ENCODE data around the gene MYOZ2.
A peak's percentile ranks its signal among the peaks of the same experiment; 100 is the strongest.

The MYOZ2 gene

DNA sequence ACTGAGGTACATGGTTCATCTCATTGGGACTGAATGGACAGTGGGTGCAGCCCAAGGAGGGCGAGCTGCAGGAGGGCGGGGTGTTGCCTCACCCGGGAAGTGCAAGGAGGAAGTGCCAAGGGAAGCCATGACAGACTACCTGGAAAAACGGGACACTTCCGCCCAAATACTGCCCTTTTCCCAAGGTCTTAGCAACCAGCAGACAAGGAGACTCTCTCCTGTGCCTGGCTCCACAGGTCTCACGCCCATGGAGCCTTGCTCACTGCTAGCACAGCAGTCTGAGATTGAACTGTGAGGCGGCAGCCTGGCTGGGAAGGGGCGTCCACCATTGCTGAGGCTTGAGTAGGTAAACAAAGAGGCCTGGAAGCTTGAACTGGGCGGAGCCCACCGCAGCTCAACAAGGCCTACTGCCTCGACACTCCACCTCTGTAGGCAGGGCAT lies 62.2 kb downstream of the MYOZ2 start:
- no peak for DNase-seq (ENCODE audit: low read depth)

DNA sequence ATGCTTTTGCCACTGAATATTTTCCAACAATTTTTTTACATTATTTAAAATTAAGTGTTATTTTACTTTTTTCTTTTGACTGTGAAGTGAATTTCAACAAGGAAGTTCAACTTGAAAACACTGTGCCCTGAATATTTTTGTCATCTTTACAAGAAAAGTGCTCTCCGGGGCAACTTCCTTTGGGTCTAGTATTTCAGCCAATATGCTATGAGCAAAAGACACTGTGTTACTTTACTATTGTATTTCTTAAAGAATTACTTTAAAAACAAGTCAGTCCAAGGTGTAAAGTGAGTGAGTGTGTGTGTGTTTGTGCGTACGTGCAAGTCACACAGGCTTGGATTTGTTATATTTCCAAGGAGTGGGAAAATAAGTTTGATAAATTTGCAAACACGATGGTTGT lies 69.3 kb downstream of the MYOZ2 start:
- no peak for DNase-seq (ENCODE audit: low read depth)

DNA sequence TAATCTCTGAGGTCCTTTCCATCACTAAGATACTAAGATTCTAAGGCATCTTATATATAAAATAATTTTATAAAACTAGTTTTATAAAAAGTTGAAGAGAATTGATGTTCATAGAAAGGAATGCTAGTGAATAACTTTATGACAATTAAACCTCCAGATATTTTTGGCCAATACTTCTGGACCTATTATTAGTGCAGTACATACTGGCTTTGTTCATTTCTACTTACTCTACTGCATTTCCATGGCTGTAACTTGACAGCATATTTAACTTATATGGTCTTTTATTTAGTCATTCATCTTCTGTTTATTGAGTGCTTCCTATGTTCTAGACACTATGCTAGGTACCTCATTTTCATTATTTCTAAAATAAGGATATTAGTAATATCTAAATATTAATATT lies 70.1 kb downstream of the MYOZ2 start:
- no peak for DNase-seq (ENCODE audit: low read depth)

DNA sequence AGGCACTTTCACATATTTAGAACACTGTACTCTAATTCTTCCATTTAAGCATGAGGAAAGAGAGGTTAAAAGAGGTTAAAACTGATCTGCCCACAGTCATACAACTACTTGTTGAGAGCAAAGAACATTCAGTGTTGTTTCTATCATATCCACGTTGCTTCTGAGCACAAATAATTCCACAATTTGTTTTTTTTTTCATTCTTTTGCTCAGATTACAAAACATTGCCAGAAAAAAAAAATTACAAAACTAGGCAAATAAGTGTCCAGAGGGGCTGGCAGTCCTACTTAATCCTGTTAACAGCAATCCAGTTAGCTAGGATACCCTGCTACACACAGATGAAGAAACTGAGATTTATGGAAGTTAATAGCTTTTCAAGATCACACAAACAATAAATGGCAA lies 70.5 kb downstream of the MYOZ2 start:
- DNase-seq (ENCODE audit: low read depth), result no peak

DNA sequence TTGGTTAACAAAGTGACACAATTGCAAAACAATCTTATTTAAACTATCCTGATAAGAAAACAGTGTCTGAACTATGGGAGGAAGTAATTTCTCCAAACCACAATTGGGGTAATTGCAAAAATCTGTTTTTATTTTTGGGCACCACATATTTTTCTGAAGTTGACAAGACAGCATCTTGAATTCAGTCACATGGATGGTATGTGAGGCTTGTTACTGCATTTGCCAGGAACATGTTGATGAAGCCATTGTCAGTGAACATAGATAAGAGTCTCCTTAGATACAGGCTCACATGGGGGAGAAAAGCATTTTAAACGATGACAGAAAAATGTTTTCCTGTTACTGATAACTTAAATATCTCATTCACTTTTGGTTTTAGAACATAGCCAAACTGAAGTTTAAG lies 71.4 kb downstream of the MYOZ2 start:
- no peak for DNase-seq (ENCODE audit: low read depth)

DNA sequence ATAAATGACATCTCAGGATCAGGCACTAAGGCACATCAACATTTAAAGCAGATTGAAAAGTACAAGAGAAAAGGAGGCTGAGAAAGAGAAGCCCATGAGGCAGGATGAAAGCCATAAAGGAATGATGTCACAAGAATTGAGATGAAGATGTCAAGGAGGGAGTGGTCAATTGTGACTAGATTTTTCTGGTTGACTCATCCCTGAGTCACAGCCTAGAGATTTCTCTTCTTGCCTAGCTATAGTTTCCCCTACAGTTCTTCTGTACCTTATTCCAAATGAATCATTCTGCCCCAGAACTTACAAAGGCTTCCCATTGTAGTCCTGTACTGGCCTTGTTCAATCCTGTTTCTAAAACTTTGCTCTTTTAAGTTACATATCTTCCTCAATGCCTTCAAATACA lies 73.4 kb downstream of the MYOZ2 start:
- no peak for DNase-seq (ENCODE audit: low read depth)

DNA sequence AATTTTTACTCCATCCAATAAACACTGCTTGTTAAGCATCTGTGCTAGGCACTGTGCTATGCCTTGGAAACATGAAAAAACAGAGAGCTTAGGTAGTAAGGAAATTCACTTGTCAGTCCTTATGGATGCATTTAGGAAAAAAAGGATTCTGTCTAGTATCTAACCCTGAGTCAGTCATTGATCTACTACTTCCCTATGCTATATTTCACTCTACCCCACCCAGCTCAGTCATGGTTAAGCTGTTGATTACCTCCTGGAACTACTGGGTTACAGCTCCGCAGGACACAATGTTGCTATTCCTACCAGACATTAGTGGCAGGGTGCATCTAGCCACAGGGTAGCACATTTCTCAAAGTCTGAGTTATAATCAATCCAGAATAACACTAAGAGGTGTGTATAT lies 74.0 kb downstream of the MYOZ2 start:
- no peak for DNase-seq (ENCODE audit: low read depth)

DNA sequence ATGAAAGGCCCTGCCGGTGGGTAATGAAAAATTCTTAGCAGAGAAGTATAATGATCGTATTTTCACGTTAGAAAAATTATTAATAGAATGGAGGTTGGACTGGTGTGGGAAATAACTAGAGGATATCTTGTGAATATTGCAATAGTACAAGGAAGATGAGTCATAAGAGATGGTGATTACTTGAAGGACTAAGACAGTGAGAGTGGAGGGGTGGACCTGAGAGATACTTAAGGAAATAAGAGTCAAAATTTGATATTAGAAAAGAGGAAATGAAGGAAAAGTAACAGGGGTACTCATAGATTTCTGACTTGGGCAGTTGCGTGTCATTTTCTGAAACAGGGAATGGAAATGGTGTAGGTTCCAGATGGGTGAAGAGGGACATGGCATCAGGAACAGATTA lies 75.1 kb downstream of the MYOZ2 start:
- DNase-seq (ENCODE audit: low read depth), result no peak

DNA sequence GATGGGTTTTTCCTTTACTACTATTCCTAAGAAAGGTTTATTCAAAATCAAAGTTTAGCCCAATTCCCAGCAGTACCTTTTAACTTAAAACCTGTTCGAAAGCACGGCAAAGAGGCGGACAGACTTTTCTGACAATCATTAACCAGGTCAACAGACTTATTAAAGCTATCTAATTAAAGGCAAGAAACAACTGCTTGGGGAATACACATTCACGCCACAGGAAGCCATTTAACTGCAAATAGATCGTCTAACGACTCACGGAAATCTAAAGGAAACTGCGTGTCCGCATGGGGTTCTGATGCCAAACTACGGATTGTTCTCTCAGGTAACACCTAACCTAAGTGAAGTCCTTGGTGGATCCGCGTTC lies 76.2 kb downstream of the MYOZ2 start:
- DNase-seq (ENCODE audit: low read depth), result no peak

DNA sequence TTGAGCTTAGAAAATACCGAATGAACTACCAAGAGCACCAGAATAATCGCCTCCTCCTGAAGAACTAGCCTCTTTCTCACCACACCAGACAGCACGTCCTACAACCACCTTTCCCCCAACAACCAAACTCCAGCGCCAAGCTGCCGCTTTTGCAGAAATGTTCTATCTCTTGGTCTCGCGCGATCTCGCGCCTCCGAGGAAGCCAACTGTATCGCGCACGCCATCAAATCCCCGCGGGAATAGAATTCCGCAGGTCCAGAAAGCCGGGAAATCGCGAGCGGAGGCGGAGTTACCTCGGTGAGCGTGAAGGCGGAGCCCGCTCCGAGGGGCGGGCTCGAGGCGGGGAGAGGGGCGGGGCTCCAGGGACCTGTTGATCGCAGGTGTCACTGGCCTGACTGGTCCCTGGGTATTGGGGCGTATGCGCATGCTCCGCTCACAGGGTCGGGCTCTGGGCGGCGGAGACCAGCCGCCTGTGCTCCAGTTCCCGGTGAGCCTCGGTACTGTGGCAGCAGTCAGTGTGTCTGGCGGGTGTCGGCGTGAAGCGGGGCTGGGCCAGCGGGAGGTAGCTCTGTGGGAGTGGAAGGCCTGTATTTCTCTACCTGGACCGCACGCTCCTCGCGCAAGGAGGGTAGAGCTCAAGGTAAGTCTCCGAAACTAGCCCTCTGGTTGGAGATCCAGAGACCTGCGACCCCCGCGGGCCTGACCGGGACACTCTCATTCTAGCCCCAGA lies 76.8 kb downstream of the MYOZ2 start, which contains the start of gene USP53:
USP53 (plus strand) TSS at position 480 of the 730 bp plus-strand sequence. CDS start 27,047 bp downstream, outside the sequence.
- peak; percentile 93 for DNase-seq (ENCODE audit: low read depth)

DNA sequence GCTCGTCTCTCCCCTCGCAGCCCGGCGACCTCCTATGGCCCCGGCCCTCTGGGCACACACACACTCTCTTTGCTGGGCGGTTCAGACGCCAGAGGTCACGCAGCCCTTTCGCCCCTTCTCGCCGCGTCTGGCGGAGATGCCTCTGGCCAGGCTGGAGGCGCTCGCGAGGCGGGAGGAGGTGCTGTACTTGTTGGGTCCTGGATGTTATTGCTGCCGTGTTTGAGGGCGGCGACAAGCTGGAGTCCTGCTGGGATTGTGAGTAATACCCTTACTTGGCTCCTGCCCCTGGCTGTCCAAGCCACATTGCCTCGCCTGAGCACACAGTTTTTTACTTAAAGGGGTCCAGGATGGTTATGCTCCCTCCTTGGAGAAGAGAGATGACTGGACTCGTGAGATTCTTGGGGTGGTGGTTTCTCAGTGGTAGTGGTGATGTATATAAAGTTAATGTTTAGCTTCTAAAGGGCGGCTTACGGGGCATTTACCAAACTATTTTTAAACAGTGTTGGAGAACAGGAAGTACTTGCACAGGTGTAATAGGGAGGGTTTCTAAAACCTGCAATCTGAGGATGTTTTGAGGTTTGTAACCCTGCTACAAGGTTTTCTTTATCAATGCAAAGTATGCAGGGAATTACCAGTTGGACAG lies 77.5 kb downstream of the MYOZ2 start:
- DNase-seq (ENCODE audit: low read depth), result peak; percentile 24

DNA sequence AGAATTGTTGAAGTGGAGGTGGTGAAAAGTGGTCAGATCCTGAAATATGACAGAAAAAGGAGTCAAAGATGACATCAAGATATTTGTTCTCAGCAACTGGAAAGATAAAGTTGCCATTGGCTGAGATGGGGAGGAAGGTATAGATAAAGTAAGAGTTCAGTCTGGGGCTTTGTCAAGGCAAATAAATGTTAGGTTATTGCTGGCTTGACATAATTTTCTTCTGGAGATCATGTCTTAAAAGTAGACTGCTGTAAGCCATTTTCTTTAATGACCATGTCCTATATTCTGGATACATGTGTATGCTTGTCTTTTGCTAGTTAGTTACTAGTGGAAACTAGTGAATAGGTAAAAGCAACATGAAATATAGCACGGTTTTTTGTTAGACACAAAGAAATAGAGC lies 82.5 kb downstream of the MYOZ2 start:
- no peak for DNase-seq (ENCODE audit: low read depth)

DNA sequence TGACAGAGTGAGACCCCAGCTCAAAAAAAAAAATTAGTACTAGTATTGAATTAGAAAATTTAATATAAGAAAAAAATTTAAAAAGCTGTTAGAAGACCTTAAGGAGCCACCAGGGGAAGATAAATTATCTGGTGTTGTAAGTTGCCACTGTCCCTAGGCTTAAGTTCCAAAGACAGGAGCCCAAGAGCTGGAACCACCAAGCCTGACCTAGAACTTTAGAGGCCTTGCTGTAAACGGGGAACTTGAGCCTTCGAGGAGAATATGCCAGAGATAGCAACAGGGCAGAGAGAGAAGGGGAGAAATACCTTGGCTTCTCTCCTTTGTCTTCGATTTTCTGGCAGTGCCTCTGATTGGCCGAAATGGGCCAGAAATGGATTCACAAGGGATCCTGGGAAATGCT lies 85.8 kb downstream of the MYOZ2 start:
- no peak for DNase-seq (ENCODE audit: low read depth)

DNA sequence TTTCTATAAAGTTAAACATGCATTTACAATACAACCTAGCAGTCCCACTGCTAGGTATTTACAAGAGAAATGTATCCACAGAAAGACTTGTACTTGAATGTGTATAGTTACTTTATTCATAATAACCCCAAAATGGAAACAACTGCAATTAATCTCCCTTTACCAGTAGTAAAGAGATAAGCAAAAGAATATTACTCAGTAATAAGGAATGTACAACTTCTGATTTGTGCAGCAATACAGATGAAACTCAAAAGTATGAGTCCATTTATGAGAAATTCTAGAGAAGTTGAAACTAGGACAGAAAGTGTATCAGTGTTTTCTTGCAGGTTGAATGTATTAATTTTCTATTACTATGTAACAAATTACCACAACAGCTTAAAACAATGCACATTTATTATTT lies 92.1 kb downstream of the MYOZ2 start:
- DNase-seq (ENCODE audit: low read depth), result no peak

DNA sequence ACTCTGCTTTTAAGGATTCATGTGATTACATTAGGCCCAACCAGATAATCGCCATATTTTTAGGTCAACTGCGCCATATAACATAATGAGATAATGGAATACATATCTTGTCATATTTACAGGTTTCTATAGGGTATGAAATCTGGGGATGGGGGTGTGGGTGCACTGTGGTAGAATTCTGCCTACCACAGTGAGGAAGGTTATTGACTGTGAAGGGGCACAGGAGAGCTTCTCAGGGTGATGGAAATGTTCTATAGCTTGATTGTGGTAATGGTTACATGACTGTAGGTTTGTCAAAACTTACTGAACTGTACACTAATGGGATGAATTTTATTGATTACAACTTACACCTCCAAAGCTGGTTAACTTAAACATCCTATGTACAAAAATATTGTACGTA lies 92.8 kb downstream of the MYOZ2 start:
- DNase-seq (ENCODE audit: low read depth), result no peak

DNA sequence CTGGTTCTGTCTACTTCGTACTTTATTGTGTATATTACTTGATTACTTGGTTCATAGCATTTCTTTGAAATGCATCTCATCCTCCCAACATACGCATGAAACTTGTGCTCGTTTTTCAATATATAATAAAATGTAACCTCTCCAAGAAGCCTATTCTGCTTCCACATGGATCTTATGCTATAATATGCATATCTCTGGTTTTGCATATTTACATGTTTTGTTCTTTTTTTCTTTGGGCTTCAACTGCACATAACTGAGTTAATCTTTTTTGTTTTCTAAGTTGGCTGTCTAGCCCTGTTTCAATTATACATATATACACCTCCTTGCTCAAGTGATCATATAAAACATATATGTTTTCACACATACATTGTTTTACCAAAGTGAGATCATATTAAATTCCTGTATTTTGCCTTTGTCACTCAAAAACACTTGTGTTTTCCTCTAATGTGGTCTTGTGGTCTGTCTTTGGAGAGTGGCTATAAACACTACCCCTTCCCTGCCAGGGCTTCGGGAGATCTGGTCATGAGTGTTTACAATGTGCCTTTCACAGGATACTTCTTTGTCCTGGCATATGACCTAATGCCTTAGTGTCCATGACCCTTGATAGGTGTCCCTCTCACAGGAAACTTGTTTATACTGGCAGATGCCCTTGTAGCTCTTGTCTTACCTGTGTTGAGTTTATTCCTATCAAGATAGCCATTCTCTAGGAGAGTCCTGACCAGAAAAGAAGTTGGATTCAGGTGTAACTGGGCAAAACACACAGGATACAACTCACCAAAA lies 94.5 kb downstream of the MYOZ2 start:
- DNase-seq (ENCODE audit: low read depth), result no peak

DNA sequence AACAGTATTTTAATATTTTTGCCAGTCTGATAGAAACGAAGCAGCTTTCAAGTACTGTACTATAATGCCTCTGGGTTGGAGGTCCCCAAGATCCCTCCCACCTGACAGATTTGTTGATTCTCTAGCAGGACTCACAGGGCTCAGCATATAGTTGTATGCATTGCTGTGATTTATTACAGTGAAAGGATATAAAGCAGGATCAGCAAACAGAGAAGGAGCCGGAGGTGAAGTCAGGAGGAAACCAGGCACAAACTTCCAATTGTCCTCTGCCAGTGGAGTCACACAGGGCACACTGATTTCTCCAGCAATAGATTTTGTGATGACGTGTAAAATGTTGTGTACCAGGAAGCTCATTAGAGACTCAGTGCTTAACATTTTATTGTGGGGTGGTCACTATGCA lies 95.9 kb downstream of the MYOZ2 start:
- DNase-seq (ENCODE audit: low read depth), result no peak

DNA sequence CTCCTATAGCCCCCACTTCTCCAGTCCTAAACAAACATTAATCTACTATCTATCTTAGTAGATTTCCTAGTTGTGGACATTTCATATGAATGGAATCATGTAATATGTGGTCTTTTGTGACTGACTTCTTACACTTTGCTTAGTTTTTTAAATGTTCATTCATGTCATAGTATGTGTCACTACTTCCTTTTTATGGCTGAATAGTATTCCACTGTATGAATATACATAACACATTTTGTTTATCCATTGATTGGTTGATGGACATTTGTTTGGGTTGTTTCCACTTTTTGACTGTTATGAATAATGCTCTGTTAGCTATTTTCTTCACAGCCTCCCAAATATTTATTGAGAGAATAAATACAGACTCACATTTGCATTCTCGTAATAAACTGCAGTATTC lies 96.7 kb downstream of the MYOZ2 start:
- DNase-seq (ENCODE audit: low read depth), result no peak

DNA sequence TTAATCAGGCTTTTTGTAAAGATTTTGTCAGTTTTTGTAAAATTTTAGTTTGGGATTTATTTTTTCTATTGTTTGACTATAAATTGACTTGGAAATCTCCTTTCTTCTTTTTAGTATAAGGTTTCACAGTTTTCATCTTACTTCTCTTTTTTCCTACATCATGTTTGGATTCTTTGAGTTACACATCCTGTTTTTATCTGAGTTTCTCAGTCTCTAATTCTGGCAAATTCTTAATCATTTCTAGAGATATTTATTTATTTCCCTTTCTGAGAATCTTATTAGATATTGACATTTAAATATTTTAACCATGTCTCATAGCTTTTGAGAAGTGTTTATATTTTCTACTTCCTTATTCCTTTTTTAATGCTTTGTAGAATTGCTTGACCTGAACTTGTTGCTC lies 97.6 kb downstream of the MYOZ2 start:
- DNase-seq (ENCODE audit: low read depth), result no peak

DNA sequence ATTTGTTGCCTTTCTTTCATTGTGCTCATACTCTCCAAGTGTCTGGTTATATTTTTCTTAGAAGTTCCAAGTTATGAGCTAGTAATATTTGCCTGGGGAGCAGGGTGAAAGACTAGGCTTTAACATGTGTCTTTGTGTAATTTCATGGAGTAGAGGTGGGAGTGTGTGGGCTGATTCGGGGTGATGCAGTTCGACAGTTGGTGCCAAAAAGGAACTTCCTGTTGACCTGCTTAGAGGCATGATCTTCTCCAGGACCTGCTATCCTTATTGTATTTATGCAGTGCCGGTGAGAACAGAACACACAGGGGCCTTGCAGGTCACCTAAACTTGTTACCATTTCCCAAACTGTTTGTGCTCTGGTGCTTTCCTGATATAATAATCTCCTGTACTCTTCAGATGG lies 98.1 kb downstream of the MYOZ2 start:
- no peak for DNase-seq (ENCODE audit: low read depth)

DNA sequence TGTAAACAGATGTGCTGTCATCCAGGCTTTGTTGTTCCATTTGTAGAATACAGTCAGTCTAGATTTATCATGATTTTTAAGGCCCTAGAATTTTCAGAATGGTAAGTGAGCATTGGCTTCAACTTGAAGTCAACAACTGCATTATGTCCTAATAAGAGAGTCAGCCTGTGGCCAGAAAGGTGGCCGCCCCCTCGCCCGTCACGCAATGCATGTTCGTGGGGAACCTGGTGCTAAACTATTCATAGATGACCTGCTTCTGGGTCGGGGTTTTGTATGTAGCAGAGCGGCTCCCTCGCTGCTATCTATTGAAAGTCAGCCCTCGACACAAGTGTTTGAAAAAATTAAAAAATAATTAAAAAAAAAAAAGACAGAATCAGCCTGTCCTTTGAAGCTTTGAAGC lies 101.6 kb downstream of the MYOZ2 start:
- DNase-seq (ENCODE audit: low read depth), result no peak

Data from stimulated activated CD8-positive, alpha-beta memory T cell treated with anti-CD3 and anti-CD28 coated beads, Interleukin-15, amount 100 ng/mL, for 24 hours (primary cell).